Sigmoid colon (tissue), 4 donors: ENCODE data around the gene UQCRH.

ENCODE experiments used
- EP300 ChIP-seq, 4 donors: sonication (generic); formaldehyde crosslinking; IDR thresholded peaks; one replicate each; pipeline ENCODE4 v1.6.1; 2017; ENCODE audit warnings: antibody characterized with exemption in 4 of 4
- POLR2A ChIP-seq, 2 donors: fragments of 450-650 bp; IDR thresholded peaks; one replicate each; pipeline ENCODE4 v1.6.1; 2016; ENCODE audit warnings: antibody characterized with exemption in 2 of 2, mild to moderate bottlenecking in 2 of 2, moderate library complexity in 2 of 2
- POLR2AphosphoS5 ChIP-seq, 4 donors: sonication (generic); formaldehyde crosslinking; IDR thresholded peaks; one replicate each; pipeline ENCODE4 v1.6.1; 2017; ENCODE audit warnings: antibody characterized with exemption in 4 of 4
- TF ChIP-seq, protein P1 (sequence below), 4 experiments: fragments of 450-650 bp in 3 of 4; fragments of 200-600 bp in 1 of 4; IDR thresholded peaks; one replicate each; pipeline ENCODE4 v1.5.1; 2016 to 2019; ENCODE audit warnings: antibody characterized with exemption in 4 of 4, mild to moderate bottlenecking in 3 of 4, moderate library complexity in 2 of 4

- TF ChIP-seq POLR2A (IDR thresholded peaks at IDR 0.05) (no peak), POLR2AphosphoS5 (IDR thresholded peaks at IDR 0.05) (no peak), EP300 (IDR thresholded peaks at IDR 0.05) (no peak)
- TF ChIP-seq, protein P1, sequence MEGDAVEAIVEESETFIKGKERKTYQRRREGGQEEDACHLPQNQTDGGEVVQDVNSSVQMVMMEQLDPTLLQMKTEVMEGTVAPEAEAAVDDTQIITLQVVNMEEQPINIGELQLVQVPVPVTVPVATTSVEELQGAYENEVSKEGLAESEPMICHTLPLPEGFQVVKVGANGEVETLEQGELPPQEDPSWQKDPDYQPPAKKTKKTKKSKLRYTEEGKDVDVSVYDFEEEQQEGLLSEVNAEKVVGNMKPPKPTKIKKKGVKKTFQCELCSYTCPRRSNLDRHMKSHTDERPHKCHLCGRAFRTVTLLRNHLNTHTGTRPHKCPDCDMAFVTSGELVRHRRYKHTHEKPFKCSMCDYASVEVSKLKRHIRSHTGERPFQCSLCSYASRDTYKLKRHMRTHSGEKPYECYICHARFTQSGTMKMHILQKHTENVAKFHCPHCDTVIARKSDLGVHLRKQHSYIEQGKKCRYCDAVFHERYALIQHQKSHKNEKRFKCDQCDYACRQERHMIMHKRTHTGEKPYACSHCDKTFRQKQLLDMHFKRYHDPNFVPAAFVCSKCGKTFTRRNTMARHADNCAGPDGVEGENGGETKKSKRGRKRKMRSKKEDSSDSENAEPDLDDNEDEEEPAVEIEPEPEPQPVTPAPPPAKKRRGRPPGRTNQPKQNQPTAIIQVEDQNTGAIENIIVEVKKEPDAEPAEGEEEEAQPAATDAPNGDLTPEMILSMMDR (IDR thresholded peaks at IDR 0.05) = no peak
These were observed 19.4 kb upstream of the UQCRH start for GRCh38 chr1:46284058-46284457.
